ENCODE measurements around the gene SLC6A6.

The SLC6A6 gene

GRCh38 chr3:14525685-14526631, 123.6 kb downstream of the SLC6A6 start:
- no peak for DNase-seq

DNA sequence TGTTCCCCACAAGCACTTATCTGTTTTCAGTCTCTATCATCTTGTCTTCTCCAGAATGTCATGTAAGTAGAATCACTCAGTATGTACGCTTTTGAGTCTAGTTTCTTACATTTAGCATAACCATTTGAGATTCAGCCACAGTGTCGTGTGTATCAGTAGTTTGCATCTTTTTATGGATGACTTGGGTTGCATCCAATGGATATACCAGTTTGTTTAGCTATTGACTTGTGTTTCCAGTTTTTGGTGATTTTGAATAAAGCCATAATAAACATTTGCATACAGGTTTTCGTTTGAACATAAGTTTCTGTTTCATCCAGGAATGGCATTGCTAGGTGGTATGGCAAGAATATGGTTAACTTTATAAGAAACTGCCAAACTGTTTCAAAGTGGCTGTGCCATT, 125.7 kb downstream of the SLC6A6 start:
- DNase-seq = no peak

DNA sequence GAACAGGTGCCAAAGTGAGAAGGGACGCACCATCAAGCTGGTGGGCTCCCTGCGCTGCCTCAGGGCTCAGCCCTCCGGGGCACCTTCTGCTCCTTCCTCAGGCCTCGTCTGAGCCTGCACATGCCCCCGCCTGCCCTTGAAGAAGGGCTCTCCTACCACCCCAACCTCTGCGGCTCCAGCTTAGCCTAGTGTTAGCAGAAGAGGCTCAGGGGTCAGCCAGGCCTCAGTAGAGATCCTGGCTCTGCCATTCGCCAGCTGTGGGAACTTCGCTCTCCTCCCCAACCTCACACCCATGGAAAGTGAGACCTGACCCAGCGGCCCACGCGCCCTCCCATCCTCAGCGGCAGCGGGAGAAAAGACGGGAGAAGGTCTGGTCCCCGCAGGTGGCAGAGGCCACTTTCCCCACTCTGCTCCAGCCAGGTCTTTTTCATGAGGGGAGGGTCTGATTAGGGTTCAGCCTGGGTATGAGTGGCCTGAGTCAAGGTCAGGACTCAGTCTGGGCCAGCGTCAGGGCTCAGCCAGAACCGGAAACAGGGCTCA, 129.5 kb downstream of the SLC6A6 start:
- no peak for DNase-seq

GRCh38 chr3:14532691-14533456, 130.5 kb downstream of the SLC6A6 start:
- no peak for DNase-seq

DNA sequence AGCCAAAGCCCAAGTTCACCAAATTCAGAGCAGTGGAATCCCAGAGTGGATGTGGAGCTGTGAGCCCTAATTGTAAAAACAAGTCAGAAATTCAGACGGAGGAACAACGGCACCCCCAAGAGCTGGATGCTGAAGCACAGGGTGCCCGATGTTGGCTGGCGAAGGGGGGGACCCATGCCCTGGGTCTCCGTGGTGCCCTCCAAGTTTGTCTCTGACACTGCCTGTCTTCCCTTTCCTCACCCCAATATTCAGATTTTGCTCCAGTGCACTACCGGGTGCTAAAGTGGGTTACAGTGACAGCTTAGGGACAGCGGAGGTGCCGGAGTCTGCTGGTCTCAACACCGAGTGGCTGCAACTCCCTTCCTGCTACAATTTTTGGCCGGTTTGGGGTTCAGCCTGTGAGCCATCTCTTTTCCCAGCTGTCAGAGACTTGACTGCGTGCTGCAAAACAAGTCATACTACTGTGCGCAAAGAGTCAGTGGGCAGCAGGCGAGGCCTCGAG, 131.1 kb downstream of the SLC6A6 start:
- DNase-seq = no peak

GRCh38 chr3:14534516-14535191, 132.2 kb downstream of the SLC6A6 start:
- no peak for DNase-seq

DNA sequence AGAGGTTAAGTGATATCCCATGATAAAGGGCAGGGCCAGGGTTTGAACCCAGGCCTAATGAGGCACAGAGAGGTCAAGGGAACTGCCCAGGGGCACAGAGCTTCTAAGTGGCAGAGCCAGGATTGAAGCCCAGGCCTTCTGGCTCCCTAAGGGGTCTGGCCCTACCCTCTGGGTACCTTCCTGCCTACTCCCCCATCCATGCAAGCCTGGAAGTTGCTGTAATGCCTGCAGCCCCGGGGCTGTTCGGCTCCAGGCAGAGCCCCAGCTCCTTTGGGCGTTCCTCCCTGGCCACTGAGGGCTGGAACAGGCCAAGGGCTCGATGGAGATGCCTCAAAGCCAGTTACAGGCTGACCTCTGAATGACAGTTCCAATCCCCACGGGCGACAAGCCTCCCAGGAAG, 133.2 kb downstream of the SLC6A6 start:
- no peak for DNase-seq

DNA sequence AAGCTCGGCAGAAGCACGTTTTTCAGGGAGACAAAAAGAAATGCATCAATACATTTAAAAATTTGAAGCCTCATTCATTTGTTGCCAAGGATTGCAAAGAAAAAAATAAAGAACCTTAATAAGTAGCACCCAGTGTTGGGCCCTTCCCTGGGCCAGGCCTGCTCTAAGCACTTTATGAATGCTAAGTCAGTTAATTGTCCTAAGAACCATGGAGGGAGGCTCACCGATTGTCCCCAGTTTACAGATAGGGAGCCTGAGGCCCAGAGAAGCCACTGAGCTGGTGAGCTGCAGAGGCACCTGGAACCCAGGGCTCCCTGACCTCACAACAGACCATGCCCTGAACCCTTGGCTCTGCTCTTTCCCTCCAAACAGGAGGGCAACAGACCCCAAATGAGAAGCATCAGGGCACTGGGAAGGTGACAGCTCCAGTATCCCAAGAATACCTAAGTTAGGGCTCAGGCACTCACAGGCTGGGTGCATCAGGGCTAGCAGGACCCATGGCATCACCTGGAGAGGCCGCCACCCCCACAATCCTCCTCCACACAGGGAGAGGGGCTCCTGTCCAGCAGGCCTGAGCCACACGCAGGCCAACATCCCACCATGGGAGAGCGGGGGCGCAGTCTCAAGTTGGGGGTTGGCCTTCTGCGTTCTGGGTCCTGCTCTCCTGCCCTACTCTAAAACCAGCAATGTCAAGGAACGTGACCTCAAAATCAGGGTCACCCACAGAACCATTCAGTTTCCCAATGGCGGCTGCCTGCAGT, 133.8 kb downstream of the SLC6A6 start:
- no peak for DNase-seq

- DNase-seq = no peak
Measured at GRCh38 chr3:14536837-14537589, 134.6 kb downstream of the SLC6A6 start.

GRCh38 chr3:14537590-14538450, 135.4 kb downstream of the SLC6A6 start:
- no peak for DNase-seq

GRCh38 chr3:14538451-14539088, 136.2 kb downstream of the SLC6A6 start:
- no peak for DNase-seq

Data from NCI-H1417 treated with DMSO at 0.1 percent for 48 hours (cell line).